IPS-20b (cell line): Measurements from ENCODE around the gene NFKBIE.

ENCODE experiments used
- H3K27ac ChIP-seq: one replicate; pipeline ENCODE4 v1.5.1; 2013; ENCODE audit warnings: low read length
- H3K27me3 ChIP-seq: 2 replicates; pipeline ENCODE4 v1.6.1; 2013; ENCODE audit warnings: mild to moderate bottlenecking, low read length, inconsistent platforms; ENCODE audit not compliant: insufficient read depth
- H3K36me3 ChIP-seq: 2 replicates; pipeline ENCODE4 v1.6.1; 2013; ENCODE audit warnings: low read depth, mild to moderate bottlenecking, inconsistent platforms, low read length, moderate library complexity; ENCODE audit not compliant: insufficient read depth
- H3K4me1 ChIP-seq: 2 replicates; pipeline ENCODE4 v1.6.1; 2013; ENCODE audit warnings: mild to moderate bottlenecking, control low read depth, inconsistent platforms, low read length, moderate library complexity; ENCODE audit not compliant: insufficient read depth
- H3K4me3 ChIP-seq: 2 replicates; pipeline ENCODE4 v1.5.1; 2013; ENCODE audit warnings: mild to moderate bottlenecking, low read length, inconsistent platforms
- H3K9ac ChIP-seq: 2 replicates; pipeline ENCODE4 v1.6.1; 2013; ENCODE audit warnings: low read depth, mild to moderate bottlenecking, inconsistent platforms, low read length, moderate library complexity
- H3K9me3 ChIP-seq: 2 replicates; pipeline ENCODE4 v1.6.1; 2013; ENCODE audit warnings: mild to moderate bottlenecking, low read depth, low read length, inconsistent platforms; ENCODE audit not compliant: insufficient read depth

Gene NFKBIE

GRCh38 chr6:44224029-44224964 is 41.1 kb downstream of the NFKBIE start:
- peaks cover 31% of the 10 kb centered on the region for H3K4me1 ChIP-seq
- H3K9me3 ChIP-seq, result no peaks in the 10 kb centered on the region
- peak overlapping the region; percentile 84; the same call in 1 of the 2 replicates for H3K9ac ChIP-seq
- H3K27ac ChIP-seq, result no peak overlapping the region
- H3K27me3 ChIP-seq, result no peaks in the 10 kb centered on the region
- H3K4me3 ChIP-seq, result peak overlapping the region; percentile 97
- H3K36me3 ChIP-seq, result peaks cover 25% of the 10 kb centered on the region

DNA sequence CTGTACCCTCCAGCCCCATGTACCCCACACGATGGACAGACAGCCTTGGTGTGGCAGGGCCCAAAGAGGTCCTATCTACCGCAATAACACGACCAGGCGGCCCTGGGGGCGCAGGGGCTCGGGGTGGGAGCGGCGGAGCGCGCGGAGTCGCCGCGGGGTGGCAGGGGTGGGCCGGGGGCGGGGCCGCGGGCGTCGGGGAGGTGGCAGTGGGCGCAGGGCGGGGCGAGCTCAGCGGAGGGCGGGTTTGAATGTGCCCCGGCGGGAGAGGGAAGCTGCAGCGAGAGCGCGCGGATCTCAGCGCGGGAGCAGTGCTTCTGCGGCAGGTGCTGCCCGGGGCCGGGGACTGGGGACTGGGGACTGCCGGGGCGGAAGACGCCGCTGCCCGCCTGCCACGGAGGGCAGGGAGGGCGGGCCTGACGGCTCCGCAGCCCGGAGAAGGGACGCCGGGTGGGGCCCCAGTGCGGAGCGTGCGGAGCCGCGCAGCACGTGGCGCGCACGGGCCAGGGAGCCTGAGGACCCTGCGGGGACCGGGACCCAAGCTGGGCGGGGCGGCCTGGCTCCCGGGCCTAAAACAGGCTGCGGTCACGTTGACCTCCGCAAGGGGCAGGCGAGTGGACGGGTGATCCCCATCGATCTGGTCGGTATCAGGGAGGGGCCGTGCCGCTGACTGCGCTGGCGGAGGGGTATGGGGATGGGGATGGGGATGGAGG is 41.9 kb downstream of the NFKBIE start, which contains the start of gene SLC29A1:
Gene SLC29A1, plus strand, starts transcription at position 277 of the 710 bp plus-strand sequence. CDS start 3,719 bp downstream, outside the sequence.
- Histone ChIP-seq H3K36me3 (peaks cover 17% of the 10 kb centered on the region; the same call in 1 of the 2 replicates), H3K4me1 (peaks cover 33% of the 10 kb centered on the region), H3K4me3 (peak within 1 kb of the TSS; percentile 97), H3K27ac (no peak within 1 kb of the TSS), H3K9ac (peak within 1 kb of the TSS; percentile 84; the same call in 1 of the 2 replicates), H3K9me3 (no peaks in the 10 kb centered on the region), H3K27me3 (no peaks in the 10 kb centered on the region)

DNA sequence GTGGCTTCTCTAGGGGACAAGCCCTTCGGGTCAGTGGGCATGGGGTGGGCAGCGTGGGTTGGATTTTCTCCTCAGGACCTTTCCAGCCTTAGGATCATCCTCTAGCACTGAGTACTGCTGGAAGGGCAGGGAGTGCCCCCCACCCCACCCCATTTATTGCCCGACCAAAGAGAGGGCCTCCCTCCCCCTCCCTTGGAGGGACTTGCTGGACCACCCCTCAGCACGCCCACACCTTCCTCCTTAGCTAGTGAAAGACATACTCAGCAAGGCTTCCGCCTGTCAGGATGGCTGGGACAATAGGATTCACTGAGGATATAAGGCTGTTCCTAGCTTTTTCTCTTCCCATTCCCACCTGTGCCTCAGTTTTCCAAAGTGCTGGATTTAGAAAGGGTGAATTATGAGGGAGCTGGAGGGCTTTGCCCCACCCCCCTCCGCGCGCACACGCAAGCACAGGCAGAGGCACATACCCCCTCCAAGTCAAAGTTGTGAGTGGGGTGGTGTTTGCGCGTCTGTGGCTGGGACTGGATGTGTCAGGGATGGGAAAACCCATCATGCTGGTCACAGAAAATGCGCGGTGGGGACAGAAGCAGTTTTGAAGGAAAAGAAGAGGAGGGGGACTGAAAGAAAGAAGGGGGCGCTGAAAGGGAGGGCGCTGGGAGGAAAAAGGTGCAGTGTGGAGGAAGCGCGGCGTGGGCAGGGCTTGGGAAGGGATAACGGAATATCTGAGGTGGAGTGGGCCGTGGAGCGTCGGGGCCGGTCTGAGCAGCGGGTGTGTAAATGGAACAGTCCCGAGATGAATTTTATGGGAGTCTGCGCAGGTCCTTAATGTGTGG is 42.6 kb downstream of the NFKBIE start:
- peak overlapping the region; percentile 97 for H3K4me3 ChIP-seq
- H3K9ac ChIP-seq, result peak overlapping the region; percentile 52; the same call in 1 of the 2 replicates
- H3K9me3 ChIP-seq, result no peaks in the 10 kb centered on the region
- peaks cover 9% of the 10 kb centered on the region; the same call in 1 of the 2 replicates for H3K36me3 ChIP-seq
- peaks cover 40% of the 10 kb centered on the region for H3K4me1 ChIP-seq
- peaks cover under 1% of the 10 kb centered on the region; the same call in 1 of the 2 replicates for H3K27me3 ChIP-seq
- H3K27ac ChIP-seq, result no peak overlapping the region

DNA sequence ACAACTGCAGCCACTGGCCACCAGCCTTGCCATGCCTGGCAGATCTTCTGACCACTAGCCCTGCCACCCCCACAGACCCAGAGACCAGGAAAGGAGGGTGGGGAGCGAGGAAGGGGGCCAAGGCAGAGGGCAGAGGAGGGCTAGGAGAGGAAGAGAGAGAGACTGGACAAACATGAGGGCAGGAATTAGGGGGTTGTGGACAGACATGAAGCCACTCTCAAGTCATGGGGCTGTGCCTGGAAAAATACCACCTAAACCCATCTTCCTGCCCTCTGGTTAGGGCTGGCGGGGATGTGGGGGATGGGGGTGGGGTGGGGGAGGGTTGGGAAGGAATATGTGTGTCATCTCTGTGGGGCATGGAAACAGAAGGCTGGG is 43.4 kb downstream of the NFKBIE start:
- Histone ChIP-seq H3K9me3 (no peaks in the 10 kb centered on the region), H3K4me3 (0 out of 2 replicates have a peak overlapping the region, but pooled peaks have one; percentile 4), H3K4me1 (peaks cover 48% of the 10 kb centered on the region), H3K27me3 (peaks cover 3% of the 10 kb centered on the region), H3K36me3 (peaks cover 3% of the 10 kb centered on the region; the same call in 1 of the 2 replicates), H3K27ac (no peak overlapping the region), H3K9ac (peak overlapping the region; percentile 63; the same call in 1 of the 2 replicates)

DNA sequence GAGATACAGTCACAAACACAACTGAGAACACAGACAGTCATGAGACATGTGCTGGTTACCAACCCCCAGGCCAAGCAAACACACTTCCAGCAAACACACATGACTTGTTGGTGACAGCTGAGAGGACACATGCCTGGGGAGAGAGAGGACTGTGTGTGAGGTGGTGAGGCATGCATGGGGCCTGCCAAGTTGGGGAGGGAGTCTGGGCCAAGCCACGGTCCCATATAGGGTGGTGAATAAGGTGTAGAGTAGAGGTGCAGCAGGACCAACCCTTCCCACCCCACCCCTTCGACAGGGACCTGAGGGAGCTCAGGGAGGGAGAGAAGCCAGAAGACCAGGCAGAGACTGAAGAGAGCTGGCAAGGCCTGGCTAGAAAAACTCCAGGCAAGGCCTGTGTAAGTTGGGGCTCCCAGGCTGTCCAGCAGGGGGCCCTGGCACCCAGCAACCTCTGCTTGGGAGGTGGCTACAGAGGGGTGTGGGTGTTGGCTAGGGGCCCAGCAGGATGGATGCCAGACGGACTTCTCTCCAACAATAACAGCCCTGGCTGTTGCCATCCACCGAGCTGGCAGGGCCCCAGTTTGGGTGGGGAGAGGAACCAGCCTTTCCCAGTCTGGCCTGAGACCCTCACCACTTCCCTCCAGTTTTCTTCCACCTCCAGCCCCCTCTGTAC is 43.9 kb downstream of the NFKBIE start:
- no peak overlapping the region for H3K27ac ChIP-seq
- H3K27me3 ChIP-seq, result peaks cover 3% of the 10 kb centered on the region
- 0 out of 2 replicates have a peak overlapping the region, but pooled peaks have one; percentile 4 for H3K4me3 ChIP-seq
- H3K9ac ChIP-seq, result peak overlapping the region; percentile 63; the same call in 1 of the 2 replicates
- H3K4me1 ChIP-seq, result peaks cover 48% of the 10 kb centered on the region
- no peaks in the 10 kb centered on the region for H3K9me3 ChIP-seq
- no peaks in the 10 kb centered on the region for H3K36me3 ChIP-seq

DNA sequence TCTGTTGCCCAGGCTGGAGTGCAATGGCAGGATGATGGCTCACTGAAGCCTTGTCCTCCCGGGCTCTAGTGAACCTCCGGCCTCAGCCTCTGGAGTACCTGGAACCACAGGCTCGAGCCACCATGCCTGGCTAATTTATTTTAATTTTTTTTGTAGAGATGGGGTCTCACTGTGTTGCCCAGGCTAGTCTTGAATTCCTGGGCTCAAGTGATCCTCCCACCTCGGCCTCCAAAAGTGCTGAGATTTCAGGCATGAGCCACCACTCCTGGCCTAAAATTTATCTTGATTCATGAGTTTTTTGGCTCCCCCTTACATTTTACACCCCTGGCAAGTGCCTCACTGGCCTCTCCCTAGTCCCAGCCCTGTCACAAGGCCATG is 44.4 kb downstream of the NFKBIE start:
- H3K9ac ChIP-seq, result no peak overlapping the region
- peaks cover 43% of the 10 kb centered on the region for H3K4me1 ChIP-seq
- peaks cover 3% of the 10 kb centered on the region for H3K27me3 ChIP-seq
- no peaks in the 10 kb centered on the region for H3K36me3 ChIP-seq
- H3K4me3 ChIP-seq, result no peak overlapping the region
- no peaks in the 10 kb centered on the region for H3K9me3 ChIP-seq
- no peak overlapping the region for H3K27ac ChIP-seq

- H3K4me3 ChIP-seq, result peak overlapping the region; percentile 55
- H3K9me3 ChIP-seq, result no peaks in the 10 kb centered on the region
- H3K27me3 ChIP-seq, result peaks cover 3% of the 10 kb centered on the region
- H3K4me1 ChIP-seq, result peaks cover 37% of the 10 kb centered on the region
- H3K36me3 ChIP-seq, result no peaks in the 10 kb centered on the region
- no peak overlapping the region for H3K27ac ChIP-seq
- peak overlapping the region; percentile 62; the same call in 1 of the 2 replicates for H3K9ac ChIP-seq
These were observed 45.3 kb downstream of the NFKBIE start for GRCh38 chr6:44219815-44220784.

GRCh38 chr6:44219053-44219814 is 46.1 kb downstream of the NFKBIE start:
- Histone ChIP-seq H3K27ac (peak overlapping the region; percentile 87), H3K36me3 (no peaks in the 10 kb centered on the region), H3K4me1 (peaks cover 30% of the 10 kb centered on the region)

GRCh38 chr6:44217332-44218143 is 47.8 kb downstream of the NFKBIE start:
- Histone ChIP-seq H3K9me3 (no peaks in the 10 kb centered on the region), H3K27me3 (peaks cover 3% of the 10 kb centered on the region), H3K9ac (peak overlapping the region; percentile 85; the same call in 1 of the 2 replicates), H3K4me3 (peak overlapping the region; percentile 70; the same call in 1 of the 2 replicates), H3K4me1 (peaks cover 27% of the 10 kb centered on the region), H3K36me3 (no peaks in the 10 kb centered on the region), H3K27ac (no peak overlapping the region)

More at GRCh38 chr6:44219053-44219814, 46.1 kb downstream of the NFKBIE start:
- H3K9me3 ChIP-seq, result no peaks in the 10 kb centered on the region
- H3K4me3 ChIP-seq, result peak overlapping the region; percentile 70
- H3K27me3 ChIP-seq, result peaks cover 3% of the 10 kb centered on the region
- H3K9ac ChIP-seq, result peak overlapping the region; percentile 85
